Type B pancreatic cell (in vitro differentiated cells): ENCODE data around the gene TLCD3A. TPM values are rescaled to one million over a fixed set of nuclear protein-coding genes. Genes with fewer than 3 reads are reported as not detected.
"Not testable (repeated sequence)": the region's sequence is repeated elsewhere in the genome, so short reads cannot be mapped to it uniquely, and the experiment has no call there.

Experiments used
- DNase-seq: peaks from one replicate; pipeline ENCODE4 v3.0.0; 2021; ENCODE audit warnings: mixed read lengths; ENCODE audit not compliant: unreplicated experiment; ENCODE audit errors: extremely low spot score
- H3K27ac Mint-ChIP-seq: 2 replicates; pipeline ENCODE4 v1.8.0; 2021; ENCODE audit warnings: mild to moderate bottlenecking, mixed read lengths
- H3K27me3 Mint-ChIP-seq: 2 replicates; pipeline ENCODE4 v1.8.0; 2021; ENCODE audit warnings: mixed read lengths
- H3K36me3 Mint-ChIP-seq: 2 replicates; pipeline ENCODE4 v1.8.0; 2021; ENCODE audit warnings: mixed read lengths
- H3K4me1 Mint-ChIP-seq: one replicate; pipeline ENCODE4 v1.8.0; 2021; ENCODE audit warnings: mixed read lengths; ENCODE audit not compliant: unreplicated experiment
- H3K4me3 Mint-ChIP-seq: 2 replicates; pipeline ENCODE4 v1.8.0; 2021; ENCODE audit warnings: mild to moderate bottlenecking, mixed read lengths
- H3K9me3 Mint-ChIP-seq: 2 replicates; pipeline ENCODE4 v1.8.0; 2021; ENCODE audit warnings: mixed read lengths
- CTCF ChIP-seq: fragments of 200-600 bp; sonication (generic); conservative IDR thresholded peaks from 2 replicates; pipeline ENCODE4 v1.5.0; 2021; ENCODE audit warnings: antibody characterized with exemption, mild to moderate bottlenecking
- total RNA-seq: library from RNA; stranded (reverse); gene quantifications from 2 replicates; pipeline ENCODE4 v1.2.1, GENCODE V29; 2021; ENCODE audit warnings: low replicate concordance

TLCD3A gene
- total RNA-seq, 1 donor from 2014 or later: 19.3 TPM

GRCh38 chr17:746181-746580 is 13.8 kb downstream of the TLCD3A start:
- no peak for TF ChIP-seq CTCF
- Mint-ChIP-seq H3K36me3 (peaks cover 42% of the 10 kb centered on the region), H3K4me3 (no peak overlapping the region), H3K9me3 (peaks cover 8% of the 10 kb centered on the region), H3K27ac (no peak overlapping the region), H3K4me1 (peaks cover 15% of the 10 kb centered on the region), H3K27me3 (no peaks in the 10 kb centered on the region)
- no peak for DNase-seq

GRCh38 chr17:746783-747629 is 14.6 kb downstream of the TLCD3A start:
- peaks cover 20% of the 10 kb centered on the region for H3K4me1 Mint-ChIP-seq
- H3K9me3 Mint-ChIP-seq: peaks cover 8% of the 10 kb centered on the region
- no peak for DNase-seq
- H3K27ac Mint-ChIP-seq: no peak overlapping the region
- H3K4me3 Mint-ChIP-seq: no peak overlapping the region
- no peaks in the 10 kb centered on the region for H3K27me3 Mint-ChIP-seq
- peaks cover 39% of the 10 kb centered on the region for H3K36me3 Mint-ChIP-seq
- TF ChIP-seq CTCF: no peak

GRCh38 chr17:748604-749003 is 16.2 kb downstream of the TLCD3A start:
- not testable (repeated sequence) for H3K27me3 Mint-ChIP-seq, H3K27ac Mint-ChIP-seq, DNase-seq, H3K9me3 Mint-ChIP-seq
- Mint-ChIP-seq H3K36me3 (peaks cover 29% of the 10 kb centered on the region), H3K4me1 (peaks cover 24% of the 10 kb centered on the region), H3K4me3 (peak overlapping the region; percentile 30)

GRCh38 chr17:749359-749758 is 17.0 kb downstream of the TLCD3A start:
- H3K36me3 Mint-ChIP-seq: peaks cover 26% of the 10 kb centered on the region
- H3K4me1 Mint-ChIP-seq: peaks cover 24% of the 10 kb centered on the region
- H3K4me3 Mint-ChIP-seq: peak overlapping the region; percentile 69

GRCh38 chr17:750431-751037 is 18.1 kb downstream of the TLCD3A start:
- peaks cover 29% of the 10 kb centered on the region for H3K4me1 Mint-ChIP-seq
- peak overlapping the region; percentile 99 for H3K4me3 Mint-ChIP-seq
- no peak for TF ChIP-seq CTCF
- no peaks in the 10 kb centered on the region for H3K27me3 Mint-ChIP-seq
- no peak for DNase-seq
- peaks cover 25% of the 10 kb centered on the region for H3K36me3 Mint-ChIP-seq
- H3K9me3 Mint-ChIP-seq: peaks cover 8% of the 10 kb centered on the region
- peak overlapping the region; percentile 94 for H3K27ac Mint-ChIP-seq

More at GRCh38 chr17:749359-749758, 17.0 kb downstream of the TLCD3A start:
- not testable (repeated sequence) for H3K27me3 Mint-ChIP-seq, DNase-seq, H3K9me3 Mint-ChIP-seq, H3K27ac Mint-ChIP-seq

- Mint-ChIP-seq H3K9me3 (peaks cover 8% of the 10 kb centered on the region), H3K4me3 (peak overlapping the region; percentile 99), H3K27ac (peak overlapping the region; percentile 94), H3K27me3 (no peaks in the 10 kb centered on the region), H3K4me1 (peaks cover 38% of the 10 kb centered on the region), H3K36me3 (peaks cover 30% of the 10 kb centered on the region)
- no peak for DNase-seq
- no peak for TF ChIP-seq CTCF
These were observed 19.0 kb downstream of the TLCD3A start for GRCh38 chr17:751269-752001.
